ACC112 (cell line): ENCODE measurements around the gene ZNF81.
"Not testable (repeated sequence)": the region's sequence is repeated elsewhere in the genome, so short reads cannot be mapped to it uniquely, and the experiment has no call there.

Experiments
- H2AFZ ChIP-seq: fragments of 200-600 bp; sonication (generic); one replicate; pipeline ENCODE4 v1.6.0; 2017; ENCODE audit warnings: antibody characterized with exemption, low read length; ENCODE audit not compliant: unreplicated experiment
- H3K27ac ChIP-seq: fragments of 200-600 bp; sonication (generic); 2 replicates; pipeline ENCODE4 v1.5.1; 2014; ENCODE audit warnings: low read depth, mild to moderate bottlenecking, antibody characterized with exemption, low read length, moderate library complexity
- H3K27me3 ChIP-seq: fragments of 200-600 bp; sonication (generic); 2 replicates; pipeline ENCODE4 v1.6.1; 2014; ENCODE audit warnings: mild to moderate bottlenecking, antibody characterized with exemption, low read length, moderate library complexity, mixed read lengths; ENCODE audit not compliant: insufficient read depth
- H3K36me3 ChIP-seq: fragments of 200-600 bp; sonication (generic); 2 replicates; pipeline ENCODE4 v1.6.1; 2016; ENCODE audit warnings: mild to moderate bottlenecking, antibody characterized with exemption, low read length, moderate library complexity, mixed read lengths; ENCODE audit not compliant: insufficient read depth
- H3K4me1 ChIP-seq: fragments of 200-600 bp; sonication (generic); one replicate; pipeline ENCODE4 v1.6.1; 2016; ENCODE audit warnings: low read length, mixed read lengths; ENCODE audit not compliant: insufficient read depth, unreplicated experiment, control insufficient read depth
- H3K4me3 ChIP-seq: fragments of 200-600 bp; sonication (generic); 2 replicates; pipeline ENCODE4 v1.5.1; 2014; ENCODE audit warnings: mild to moderate bottlenecking, low read depth, low read length
- H3K79me2 ChIP-seq: fragments of 200-600 bp; sonication (generic); one replicate; pipeline ENCODE4 v1.6.0; 2016; ENCODE audit warnings: low read length; ENCODE audit not compliant: control insufficient read depth, unreplicated experiment, insufficient read depth

The ZNF81 gene

DNA sequence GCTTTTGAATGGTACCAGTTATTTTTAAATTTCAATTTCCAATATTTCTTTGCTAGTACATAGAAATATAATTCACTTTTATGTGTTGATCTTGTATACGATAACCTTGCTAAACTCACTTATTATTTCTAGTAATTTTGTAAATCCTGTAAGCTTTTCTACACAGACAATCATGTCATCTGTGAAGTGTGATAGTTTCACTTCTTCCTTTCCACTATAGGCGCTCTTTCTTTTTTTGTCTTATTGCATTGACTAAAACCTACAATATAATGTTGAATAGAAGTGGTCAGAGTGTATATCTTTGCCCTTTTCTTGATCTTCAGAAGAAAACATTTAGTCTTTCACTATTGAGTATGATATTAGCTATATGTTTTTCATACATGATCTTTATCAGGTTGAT lies 90.5 kb downstream of the ZNF81 start:
- no peaks in the 10 kb centered on the region for H3K36me3 ChIP-seq
- no peak overlapping the region for H3K4me3 ChIP-seq
- H2AFZ ChIP-seq, result no peak overlapping the region
- no peaks in the 10 kb centered on the region for H3K79me2 ChIP-seq
- no peaks in the 10 kb centered on the region for H3K27me3 ChIP-seq
- no peak overlapping the region for H3K27ac ChIP-seq
- H3K4me1 ChIP-seq, result no peaks in the 10 kb centered on the region

DNA sequence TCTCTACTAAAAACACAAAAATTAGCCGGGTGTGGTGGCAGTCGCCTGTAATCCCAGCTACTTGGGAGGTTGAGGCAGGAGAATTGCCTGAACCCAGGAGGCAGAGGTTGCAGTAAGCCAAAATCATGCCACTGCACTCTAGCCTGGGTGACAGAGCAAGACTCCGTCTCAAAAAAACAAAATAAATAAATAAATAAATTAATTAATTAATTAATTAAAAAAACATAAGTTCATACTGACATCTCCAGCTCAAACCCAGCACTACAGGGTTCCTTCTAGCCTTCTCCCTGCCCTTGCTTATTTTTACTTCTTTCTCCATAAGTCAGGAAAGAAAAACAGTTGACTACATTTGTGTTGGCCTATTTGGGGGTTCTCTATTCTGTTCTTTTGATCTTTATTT lies 95.3 kb downstream of the ZNF81 start:
- not testable (repeated sequence) for H3K4me3 ChIP-seq, H3K36me3 ChIP-seq, H3K4me1 ChIP-seq, H3K27me3 ChIP-seq, H3K79me2 ChIP-seq, H3K27ac ChIP-seq, H2AFZ ChIP-seq

DNA sequence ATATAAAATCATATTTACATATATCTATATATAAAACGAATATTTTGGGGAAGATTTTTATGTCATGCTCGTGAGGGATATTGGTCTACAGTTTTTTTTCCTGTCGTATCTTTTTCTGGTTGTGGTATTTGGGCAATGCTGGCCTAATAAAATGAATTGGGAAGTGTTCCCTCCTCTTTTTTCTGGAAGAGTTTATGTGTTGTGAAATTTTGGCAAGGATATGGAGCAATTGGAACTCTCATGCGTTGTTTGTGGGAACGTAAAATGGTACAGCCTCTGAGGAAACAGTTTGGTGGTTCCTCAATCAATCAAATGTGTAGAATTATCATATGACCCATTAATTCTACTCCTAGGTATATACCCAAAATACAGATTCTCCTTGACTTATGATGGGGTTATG lies 97.2 kb downstream of the ZNF81 start:
- Histone ChIP-seq H3K4me3 (no peak overlapping the region), H3K36me3 (no peaks in the 10 kb centered on the region), H3K4me1 (no peaks in the 10 kb centered on the region), H3K27ac (no peak overlapping the region), H3K27me3 (no peaks in the 10 kb centered on the region), H2AFZ (no peak overlapping the region), H3K79me2 (no peaks in the 10 kb centered on the region)

DNA sequence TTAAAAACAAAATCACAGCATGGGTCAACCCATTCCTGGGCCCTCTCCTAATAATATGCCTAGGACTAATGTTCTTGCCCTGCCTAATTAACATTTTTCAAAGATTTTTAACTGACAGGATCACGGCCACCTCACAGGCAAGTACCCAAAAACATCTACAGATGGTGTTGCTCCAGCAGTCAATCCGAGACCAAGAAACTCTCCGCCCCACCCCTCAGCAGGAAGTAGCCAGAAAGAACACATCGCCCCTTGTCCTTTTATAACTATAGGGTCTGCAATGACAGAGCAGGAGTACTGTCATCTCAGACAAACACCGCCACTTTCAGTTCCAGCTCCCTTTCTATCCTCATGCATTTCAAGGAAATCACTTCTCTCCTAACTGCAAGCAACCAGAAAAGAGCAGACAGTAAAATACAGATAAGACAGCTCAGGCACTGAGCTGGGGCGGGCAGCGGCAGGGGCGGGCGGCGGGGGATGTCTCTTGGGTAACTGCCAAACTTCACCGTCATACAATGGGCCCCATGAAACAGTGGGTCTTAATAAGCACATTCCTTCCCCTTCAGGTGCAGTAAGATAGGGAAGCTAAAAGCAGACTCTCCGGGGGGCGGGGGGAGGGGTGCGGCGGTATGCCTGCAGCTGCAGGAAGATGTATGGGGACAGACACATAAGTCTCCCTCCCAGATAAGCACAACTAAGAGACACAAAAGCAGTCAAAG lies 99.7 kb downstream of the ZNF81 start:
- H3K4me3 ChIP-seq, result no peak overlapping the region
- no peaks in the 10 kb centered on the region for H3K79me2 ChIP-seq
- no peaks in the 10 kb centered on the region for H3K27me3 ChIP-seq
- no peak overlapping the region for H3K27ac ChIP-seq
- H3K36me3 ChIP-seq, result no peaks in the 10 kb centered on the region
- no peaks in the 10 kb centered on the region for H3K4me1 ChIP-seq
- no peak overlapping the region for H2AFZ ChIP-seq

DNA sequence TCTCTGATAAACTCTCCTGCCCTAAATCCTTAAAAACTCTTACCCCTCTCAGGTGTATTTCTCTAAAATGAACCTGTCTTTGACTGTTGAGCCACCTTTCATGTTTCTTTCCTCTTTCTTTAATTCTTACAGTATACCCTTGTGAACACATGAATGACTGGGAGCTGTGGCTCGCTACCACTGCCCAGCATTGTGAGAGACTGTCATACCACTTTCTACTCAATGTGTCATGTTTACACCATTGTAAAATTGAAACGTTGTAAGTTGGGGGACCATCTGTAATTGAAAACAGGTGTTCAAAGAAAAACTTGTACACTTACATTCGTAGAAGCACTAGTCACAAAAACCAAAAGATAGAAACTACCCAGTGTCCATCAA lies 100.2 kb downstream of the ZNF81 start:
- Histone ChIP-seq H3K79me2 (no peaks in the 10 kb centered on the region), H3K4me3 (no peak overlapping the region), H3K36me3 (no peaks in the 10 kb centered on the region), H3K4me1 (no peaks in the 10 kb centered on the region), H3K27me3 (no peaks in the 10 kb centered on the region), H2AFZ (no peak overlapping the region), H3K27ac (no peak overlapping the region)

GRCh38 chrX:47940448-47940847 lies 103.7 kb downstream of the ZNF81 start:
- H3K79me2 ChIP-seq, result no peaks in the 10 kb centered on the region
- H2AFZ ChIP-seq, result no peak overlapping the region
- H3K4me1 ChIP-seq, result no peaks in the 10 kb centered on the region
- H3K36me3 ChIP-seq, result no peaks in the 10 kb centered on the region
- no peak overlapping the region for H3K4me3 ChIP-seq
- H3K27ac ChIP-seq, result no peak overlapping the region
- no peaks in the 10 kb centered on the region for H3K27me3 ChIP-seq

DNA sequence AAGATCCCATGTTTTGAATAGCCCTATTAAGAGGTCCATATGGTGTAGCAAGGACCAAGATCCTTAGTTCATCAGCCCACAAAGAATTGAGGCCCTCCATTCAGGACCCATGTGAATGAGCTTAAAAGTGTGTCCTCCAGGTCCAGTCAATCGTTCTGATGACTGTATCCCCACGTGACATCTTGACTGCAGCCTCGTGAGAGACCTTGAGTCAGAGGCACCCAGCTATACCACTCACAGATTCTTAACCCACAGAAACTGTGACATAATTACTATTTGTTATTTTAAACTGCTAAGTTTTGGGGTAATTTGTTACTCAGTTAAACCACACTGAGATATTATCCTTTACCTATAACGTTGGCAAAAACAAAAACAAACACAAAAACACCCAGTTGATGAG lies 104.7 kb downstream of the ZNF81 start:
- no peaks in the 10 kb centered on the region for H3K36me3 ChIP-seq
- no peaks in the 10 kb centered on the region for H3K79me2 ChIP-seq
- H3K27ac ChIP-seq, result no peak overlapping the region
- H3K27me3 ChIP-seq, result no peaks in the 10 kb centered on the region
- H2AFZ ChIP-seq, result no peak overlapping the region
- no peak overlapping the region for H3K4me3 ChIP-seq
- H3K4me1 ChIP-seq, result no peaks in the 10 kb centered on the region

- not testable (repeated sequence) for H3K27ac ChIP-seq, H3K36me3 ChIP-seq, H3K4me3 ChIP-seq, H2AFZ ChIP-seq, H3K79me2 ChIP-seq, H3K4me1 ChIP-seq, H3K27me3 ChIP-seq
Measured at GRCh38 chrX:47955295-47955694, 118.6 kb downstream of the ZNF81 start.

GRCh38 chrX:47956016-47956415 lies 119.3 kb downstream of the ZNF81 start:
- H3K27ac ChIP-seq, result no peak overlapping the region
- H3K4me1 ChIP-seq, result no peaks in the 10 kb centered on the region
- H3K27me3 ChIP-seq, result no peaks in the 10 kb centered on the region
- H3K4me3 ChIP-seq, result no peak overlapping the region
- H3K36me3 ChIP-seq, result no peaks in the 10 kb centered on the region
- H2AFZ ChIP-seq, result no peak overlapping the region
- no peaks in the 10 kb centered on the region for H3K79me2 ChIP-seq

DNA sequence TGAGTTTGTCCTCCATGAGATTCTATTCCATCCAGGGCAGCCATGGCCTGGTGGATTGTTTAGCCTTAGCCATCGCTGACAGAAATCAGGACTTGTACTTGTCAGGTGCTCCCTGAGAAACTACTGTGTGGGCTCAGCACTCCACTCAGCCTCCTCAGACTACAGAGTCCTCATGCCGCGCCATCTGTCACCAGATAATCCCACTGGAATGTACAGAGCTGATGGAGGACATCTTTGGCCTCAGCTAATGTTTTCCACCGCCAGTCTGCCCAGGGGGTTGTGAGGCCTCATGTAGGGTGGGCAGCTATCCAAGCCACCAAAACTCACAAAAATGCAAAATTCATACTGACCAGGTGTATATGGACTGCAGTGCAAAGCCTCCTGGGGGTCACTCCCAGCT lies 121.5 kb downstream of the ZNF81 start:
- H3K4me3 ChIP-seq, H2AFZ ChIP-seq, H3K27ac ChIP-seq, H3K36me3 ChIP-seq, H3K79me2 ChIP-seq, H3K27me3 ChIP-seq, H3K4me1 ChIP-seq: not testable (repeated sequence)

DNA sequence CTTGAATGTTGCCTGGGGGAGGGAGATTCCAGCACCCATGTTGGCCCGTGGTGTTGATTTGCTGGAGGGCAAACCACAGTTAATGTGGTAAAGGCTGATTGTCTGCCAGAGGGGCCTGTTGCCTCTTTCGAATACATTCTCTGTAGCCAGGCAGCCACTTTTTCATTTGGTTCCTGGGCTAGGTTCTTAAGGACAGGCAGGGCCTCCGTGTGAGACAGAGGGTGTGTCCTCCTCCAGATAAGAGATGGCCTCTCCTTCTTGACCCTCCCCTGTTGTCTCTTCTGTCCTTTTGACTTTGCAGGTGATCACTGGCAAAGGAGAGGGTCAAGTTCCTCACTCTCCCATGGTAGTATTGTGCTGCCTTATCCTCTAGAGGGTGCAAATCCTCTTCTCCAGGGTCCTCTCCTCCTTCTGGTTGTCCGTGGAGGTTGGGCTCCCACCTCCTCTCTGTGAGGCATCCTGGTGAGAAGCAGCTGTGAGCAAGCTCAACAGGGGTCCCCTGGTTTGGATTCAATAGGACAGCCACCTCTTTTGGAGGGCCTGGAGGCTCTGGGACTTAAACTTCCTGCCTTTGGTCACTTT lies 122.2 kb downstream of the ZNF81 start:
- H3K79me2 ChIP-seq, result no peaks in the 10 kb centered on the region
- no peak overlapping the region for H2AFZ ChIP-seq
- no peak overlapping the region for H3K27ac ChIP-seq
- no peak overlapping the region for H3K4me3 ChIP-seq
- H3K27me3 ChIP-seq, result no peaks in the 10 kb centered on the region
- no peaks in the 10 kb centered on the region for H3K36me3 ChIP-seq
- H3K4me1 ChIP-seq, result no peaks in the 10 kb centered on the region
